A673 (cell line): ENCODE measurements around the gene ZDHHC5. TPM values are rescaled to one million over a fixed set of nuclear protein-coding genes. Genes with fewer than 3 reads are reported as not detected.

ENCODE experiments used
- BruUV-seq: library from RNA; stranded (reverse); fragments of 400-500 nt; replicated peaks from 2 replicates; lab custom pipeline; 2021; lab: Mats Ljungman, UMichigan
- CTCF ChIA-PET: fragments of 300-600 bp; sonication (Branson Sonifier 250); formaldehyde crosslinking; loops from one replicate; lab custom pipeline; 2022; ENCODE audit warnings: antibody characterized with exemption; lab: Charles Lee
- POLR2A ChIA-PET: fragments of 300-600 bp; sonication (Branson Sonifier 250); formaldehyde crosslinking; loops from one replicate; lab custom pipeline; 2022; ENCODE audit warnings: antibody characterized with exemption; ENCODE audit not compliant: low non-redundant PET; lab: Charles Lee
- DNase-seq: peaks from one replicate; pipeline ENCODE4 v3.0.0-alpha.2; 2015; ENCODE audit warnings: low spot score
- H3K27ac ChIP-seq: fragments of 200-600 bp; sonication (generic); 2 replicates; pipeline ENCODE4 v1.5.1; 2016; ENCODE audit warnings: mixed run types, low read depth, mild to moderate bottlenecking, mixed read lengths, antibody characterized with exemption, low read length; ENCODE audit not compliant: poor library complexity, severe bottlenecking
- H3K27me3 ChIP-seq: fragments of 200-600 bp; sonication (generic); replicated peaks from 2 replicates; pipeline ENCODE4 v1.6.1; 2017; ENCODE audit warnings: mixed run types, low read depth, mild to moderate bottlenecking, mixed read lengths, antibody characterized with exemption, low read length; ENCODE audit not compliant: insufficient read depth, poor library complexity
- H3K36me3 ChIP-seq: fragments of 200-600 bp; sonication (generic); 2 replicates; pipeline ENCODE4 v1.6.1; 2016; ENCODE audit warnings: mixed run types, mild to moderate bottlenecking, mixed read lengths, antibody characterized with exemption, low read length; ENCODE audit not compliant: insufficient read depth, poor library complexity, severe bottlenecking
- H3K4me1 ChIP-seq: fragments of 200-600 bp; sonication (generic); 2 replicates; pipeline ENCODE4 v1.6.1; 2017; ENCODE audit warnings: mixed run types, mild to moderate bottlenecking, mixed read lengths, antibody characterized with exemption, low read length; ENCODE audit not compliant: insufficient read depth, poor library complexity, severe bottlenecking
- H3K4me3 ChIP-seq: fragments of 200-600 bp; sonication (generic); 2 replicates; pipeline ENCODE4 v1.5.1; 2016; ENCODE audit warnings: low read depth, mixed run types, mild to moderate bottlenecking, mixed read lengths, low read length; ENCODE audit not compliant: poor library complexity, severe bottlenecking
- H3K9me3 ChIP-seq: fragments of 200-600 bp; sonication (generic); 2 replicates; pipeline ENCODE4 v1.6.1; 2016; ENCODE audit warnings: mixed run types, low read depth, mild to moderate bottlenecking, mixed read lengths, antibody characterized with exemption, low read length; ENCODE audit not compliant: poor library complexity, severe bottlenecking
- CTCF ChIP-seq: fragments of 300-800, 200-600 bp; sonication (generic); conservative IDR thresholded peaks from 2 replicates; pipeline ENCODE4 v1.5.1; 2017; ENCODE audit warnings: low read depth, mild to moderate bottlenecking, antibody characterized with exemption, low read length, moderate library complexity, mixed read lengths
- EZH2 ChIP-seq: fragments of 200-600 bp; sonication (generic); IDR thresholded peaks from 2 replicates; pipeline ENCODE4 v1.6.1; 2017; ENCODE audit warnings: borderline replicate concordance, low read depth, mild to moderate bottlenecking, mixed read lengths, antibody characterized with exemption, low read length; ENCODE audit not compliant: poor library complexity, severe bottlenecking
- intact Hi-C: fragments of 100-400 bp; cut with micrococcal nuclease; formaldehyde crosslinking; loops from one replicate; pipeline ENCODE4 v1.10.0; 2022; ENCODE audit not compliant: unreplicated experiment
- microRNA-seq: library from miRNA; unstranded; fragments of <30 nt; microRNA quantifications from one replicate; pipeline ENCODE4 v1.2.0, GENCODE V29; 2021
- total RNA-seq: library from RNA; stranded (reverse); gene quantifications from 2 replicates; pipeline ENCODE4 v1.2.3, GENCODE V29; 2021

Gene ZDHHC5
- total RNA-seq, 1 experiment from 2014 or later = 76.9 TPM

DNA sequence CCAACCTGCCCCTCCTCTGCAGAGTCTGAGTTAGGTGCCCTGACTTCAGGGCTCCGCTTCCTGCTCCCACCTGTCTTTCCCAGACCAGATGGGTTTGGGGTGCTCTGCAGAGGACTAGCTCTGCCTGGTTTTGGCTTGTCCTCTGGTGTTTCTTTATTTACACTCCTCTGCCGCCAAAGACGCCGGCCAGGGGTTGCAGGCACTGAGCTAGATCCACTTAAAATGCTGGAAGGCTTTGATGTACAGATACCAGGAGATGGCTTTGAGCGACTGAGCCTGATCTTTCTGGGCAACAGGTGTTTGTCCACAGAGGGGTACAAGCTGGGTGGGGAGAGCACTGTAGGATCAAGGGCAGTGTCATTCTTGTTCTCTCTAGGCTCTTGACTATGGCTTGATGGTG, 77.3 kb downstream of the ZDHHC5 start:
- no peak overlapping the region for H3K27ac ChIP-seq
- no TSS peak for BruUV-seq
- CTCF ChIA-PET = no interaction called here
- POLR2A ChIA-PET = interaction anchor here (0.6 kb wide), 1 partner anchor 9 kb away, joined by 3 read pairs; no protein-coding TSS in a partner anchor
- DNase-seq = no peak
- TF ChIP-seq EZH2 = no peak
- TF ChIP-seq CTCF = no peak
- no peaks in the 10 kb centered on the region for H3K9me3 ChIP-seq
- no peaks in the 10 kb centered on the region for H3K27me3 ChIP-seq
- H3K36me3 ChIP-seq = peaks cover 26% of the 10 kb centered on the region
- H3K4me3 ChIP-seq = no peak overlapping the region
- H3K4me1 ChIP-seq = peaks cover 11% of the 10 kb centered on the region
- intact Hi-C loops = no loop called here

DNA sequence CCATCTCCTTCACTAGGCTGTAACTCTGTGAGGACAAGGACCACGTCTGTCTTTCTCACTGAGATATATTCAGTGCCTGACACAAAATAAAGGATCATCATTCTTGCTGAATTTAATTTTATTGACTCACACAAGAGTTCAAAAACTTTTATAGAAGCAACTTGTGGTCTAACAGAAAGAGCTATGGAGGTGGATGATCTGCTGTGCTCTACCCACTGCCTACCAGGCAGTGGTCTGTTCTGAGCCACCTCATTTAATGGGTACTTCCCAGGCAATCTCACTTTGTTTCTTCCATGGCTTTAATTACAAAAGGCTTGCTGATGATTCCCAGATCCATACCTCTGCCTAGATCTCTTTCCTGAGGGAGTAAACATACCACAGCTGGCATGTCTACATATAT, 79.0 kb downstream of the ZDHHC5 start:
- TF ChIP-seq CTCF (no peak), EZH2 (no peak)

More for the DNA sequence above, 79.0 kb downstream of the ZDHHC5 start:
- DNase-seq = no peak
- no peaks in the 10 kb centered on the region for H3K9me3 ChIP-seq
- POLR2A ChIA-PET = no interaction called here
- peaks cover 7% of the 10 kb centered on the region for H3K4me1 ChIP-seq
- CTCF ChIA-PET = no interaction called here
- intact Hi-C loops = no loop called here
- H3K27me3 ChIP-seq = no peaks in the 10 kb centered on the region
- no TSS peak for BruUV-seq
- H3K4me3 ChIP-seq = no peak overlapping the region
- no peak overlapping the region for H3K27ac ChIP-seq
- H3K36me3 ChIP-seq = peaks cover 23% of the 10 kb centered on the region

Small RNA genes lying within 50 kb of the gene (microRNA-seq; reads per million reads assigned to microRNA genes)
- 23,489 reads per million, percentile 98 among the genes with 10 or more reads in this experiment for gene MIR130A

Other genes starting within 250 kb of the ZDHHC5 start
- 89.1 and 142 TPM in 2 replicates for gene SLC43A3, start 241.0 kb upstream of the ZDHHC5 start, total RNA-seq
- 5.2 and 7.0 TPM in 2 replicates for gene RTN4RL2, start 207.6 kb upstream of the ZDHHC5 start, total RNA-seq
- gene SLC43A1, start 152.4 kb upstream of the ZDHHC5 start, total RNA-seq = 18.4 and 20.5 TPM in 2 replicates
- 165 and 176 TPM in 2 replicates for gene TIMM10, start 137.4 kb upstream of the ZDHHC5 start, total RNA-seq
- gene SMTNL1, start 130.5 kb upstream of the ZDHHC5 start, total RNA-seq = not detected in 2 replicates
- 30.4 and 38.8 TPM in 2 replicates for gene UBE2L6, start 100.4 kb upstream of the ZDHHC5 start, total RNA-seq
- gene SERPING1, start 70.4 kb upstream of the ZDHHC5 start, total RNA-seq = 5.2 and 7.0 TPM in 2 replicates
- gene YPEL4, start 18.2 kb upstream of the ZDHHC5 start, total RNA-seq = 0.20 TPM in 1 of 2 replicates, not detected in the other
- gene CLP1, start 10.4 kb upstream of the ZDHHC5 start, total RNA-seq = 23.4 and 26.8 TPM in 2 replicates
- gene MED19, start 44.1 kb downstream of the ZDHHC5 start, total RNA-seq = 35.4 and 43.6 TPM in 2 replicates
- gene TMX2, start 44.5 kb downstream of the ZDHHC5 start, total RNA-seq = 166 and 186 TPM in 2 replicates
- 192 and 212 TPM in 2 replicates for gene SELENOH, start 73.4 kb downstream of the ZDHHC5 start, total RNA-seq
- gene BTBD18, start 83.7 kb downstream of the ZDHHC5 start, total RNA-seq = not detected in 2 replicates
- gene CTNND1, start 93.7 kb downstream of the ZDHHC5 start, total RNA-seq = 133 and 174 TPM in 2 replicates